Measurements from ENCODE around the gene GRIN3B.

GRIN3B gene

GRCh38 chr19:1046117-1046626 lies 46.0 kb downstream of the GRIN3B start:
- FAIRE-seq = no peak

DNA sequence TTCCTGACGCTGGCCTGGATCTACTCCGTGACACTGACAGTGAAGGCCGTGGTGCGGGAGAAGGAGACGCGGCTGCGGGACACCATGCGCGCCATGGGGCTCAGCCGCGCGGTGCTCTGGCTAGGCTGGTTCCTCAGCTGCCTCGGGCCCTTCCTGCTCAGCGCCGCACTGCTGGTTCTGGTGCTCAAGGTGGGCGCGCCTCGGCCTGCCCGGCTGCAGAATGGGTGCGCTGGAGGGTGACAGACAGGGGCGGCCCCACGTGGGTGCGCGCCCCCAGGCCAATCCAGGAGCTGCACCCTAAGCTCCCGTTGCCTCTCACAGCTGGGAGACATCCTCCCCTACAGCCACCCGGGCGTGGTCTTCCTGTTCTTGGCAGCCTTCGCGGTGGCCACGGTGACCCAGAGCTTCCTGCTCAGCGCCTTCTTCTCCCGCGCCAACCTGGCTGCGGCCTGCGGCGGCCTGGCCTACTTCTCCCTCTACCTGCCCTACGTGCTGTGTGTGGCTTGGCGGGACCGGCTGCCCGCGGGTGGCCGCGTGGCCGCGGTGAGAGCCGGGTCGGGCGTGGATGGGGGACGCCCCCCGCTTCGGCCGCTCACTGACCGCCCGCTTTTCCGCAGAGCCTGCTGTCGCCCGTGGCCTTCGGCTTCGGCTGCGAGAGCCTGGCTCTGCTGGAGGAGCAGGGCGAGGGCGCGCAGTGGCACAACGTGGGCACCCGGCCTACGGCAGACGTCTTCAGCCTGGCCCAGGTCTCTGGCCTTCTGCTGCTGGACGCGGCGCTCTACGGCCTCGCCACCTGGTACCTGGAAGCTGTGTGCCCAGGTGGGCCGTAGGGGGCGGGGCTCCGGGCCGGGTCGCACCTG lies 46.8 kb downstream of the GRIN3B start:
- no peak for FAIRE-seq

DNA sequence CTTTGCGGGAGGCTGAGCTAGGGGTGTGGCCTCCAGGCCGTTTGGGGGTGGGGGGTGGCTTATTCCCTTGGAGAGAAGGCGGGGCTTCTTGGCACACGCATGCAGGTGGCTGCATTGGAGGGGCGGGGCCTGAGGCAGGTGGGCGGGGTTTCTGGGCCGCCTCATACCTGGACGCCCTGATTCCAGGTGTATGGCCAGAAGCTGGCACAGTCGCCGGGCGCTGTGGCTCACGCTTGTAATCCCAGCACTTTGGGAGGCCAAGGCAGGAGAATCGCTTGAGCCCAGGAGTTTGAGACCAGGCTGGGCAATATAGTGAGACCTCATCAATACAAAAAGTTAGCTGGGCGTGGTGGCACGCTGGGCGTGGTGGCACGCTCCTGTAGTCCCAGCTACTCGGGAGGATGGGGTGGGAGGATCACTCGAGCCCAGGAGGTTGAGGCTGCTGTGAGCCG lies 47.5 kb downstream of the GRIN3B start:
- FAIRE-seq = no peak

GRCh38 chr19:1049106-1049505 lies 48.9 kb downstream of the GRIN3B start:
- FAIRE-seq = no peak

- no peak for FAIRE-seq
Measured at GRCh38 chr19:1049800-1050199, 49.6 kb downstream of the GRIN3B start.

- no peak for FAIRE-seq
Measured at GRCh38 chr19:1050989-1051788, 51.0 kb downstream of the GRIN3B start.

DNA sequence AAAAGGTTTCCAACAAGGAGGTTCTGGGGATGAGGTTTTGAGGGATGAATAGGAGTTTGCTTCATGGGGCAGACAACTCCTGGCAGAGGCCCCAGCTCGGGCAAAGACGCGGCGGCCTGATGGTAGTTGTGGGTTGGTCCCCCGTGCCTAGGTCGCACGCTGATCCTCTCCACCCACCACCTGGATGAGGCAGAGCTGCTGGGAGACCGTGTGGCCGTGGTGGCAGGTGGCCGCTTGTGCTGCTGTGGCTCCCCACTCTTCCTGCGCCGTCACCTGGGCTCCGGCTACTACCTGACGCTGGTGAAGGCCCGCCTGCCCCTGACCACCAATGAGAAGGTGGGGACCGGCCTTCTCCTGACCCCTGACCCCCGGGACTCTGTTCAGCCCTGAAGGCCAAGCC lies 51.6 kb downstream of the GRIN3B start:
- no peak for FAIRE-seq

DNA sequence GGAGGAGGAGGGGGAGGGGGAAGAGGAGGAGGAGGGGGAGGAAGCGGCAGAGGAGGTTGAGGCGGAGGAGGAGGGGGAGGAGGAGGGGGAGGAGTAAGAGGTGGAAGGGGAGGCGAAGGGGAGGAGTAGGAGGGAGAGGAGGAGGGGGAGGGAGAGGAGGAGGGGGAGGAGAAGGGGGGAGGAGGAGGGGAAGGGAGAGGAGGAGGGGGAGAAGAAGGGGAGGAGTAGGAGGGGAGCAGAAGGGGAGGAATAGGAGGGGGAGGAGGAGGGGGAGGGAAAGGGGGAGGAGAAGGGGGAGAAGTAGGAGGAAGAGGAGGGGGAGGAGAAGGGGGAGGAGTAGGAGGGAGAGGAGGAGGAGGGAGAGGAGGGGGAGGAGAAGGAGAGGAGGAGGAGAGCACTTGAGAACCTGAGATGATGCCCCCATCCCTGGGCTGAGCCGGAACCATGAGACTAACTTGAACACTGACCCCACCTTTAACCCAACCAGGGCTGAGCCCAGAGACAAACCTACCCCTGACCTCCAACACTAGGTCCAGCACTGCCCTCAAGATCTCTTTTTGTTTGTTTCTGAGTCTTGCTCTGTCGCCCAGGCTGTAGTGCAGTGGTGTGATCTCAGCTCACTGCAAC lies 52.2 kb downstream of the GRIN3B start:
- FAIRE-seq = no peak

GRCh38 chr19:1053176-1054101 lies 53.2 kb downstream of the GRIN3B start:
- no peak for FAIRE-seq

DNA sequence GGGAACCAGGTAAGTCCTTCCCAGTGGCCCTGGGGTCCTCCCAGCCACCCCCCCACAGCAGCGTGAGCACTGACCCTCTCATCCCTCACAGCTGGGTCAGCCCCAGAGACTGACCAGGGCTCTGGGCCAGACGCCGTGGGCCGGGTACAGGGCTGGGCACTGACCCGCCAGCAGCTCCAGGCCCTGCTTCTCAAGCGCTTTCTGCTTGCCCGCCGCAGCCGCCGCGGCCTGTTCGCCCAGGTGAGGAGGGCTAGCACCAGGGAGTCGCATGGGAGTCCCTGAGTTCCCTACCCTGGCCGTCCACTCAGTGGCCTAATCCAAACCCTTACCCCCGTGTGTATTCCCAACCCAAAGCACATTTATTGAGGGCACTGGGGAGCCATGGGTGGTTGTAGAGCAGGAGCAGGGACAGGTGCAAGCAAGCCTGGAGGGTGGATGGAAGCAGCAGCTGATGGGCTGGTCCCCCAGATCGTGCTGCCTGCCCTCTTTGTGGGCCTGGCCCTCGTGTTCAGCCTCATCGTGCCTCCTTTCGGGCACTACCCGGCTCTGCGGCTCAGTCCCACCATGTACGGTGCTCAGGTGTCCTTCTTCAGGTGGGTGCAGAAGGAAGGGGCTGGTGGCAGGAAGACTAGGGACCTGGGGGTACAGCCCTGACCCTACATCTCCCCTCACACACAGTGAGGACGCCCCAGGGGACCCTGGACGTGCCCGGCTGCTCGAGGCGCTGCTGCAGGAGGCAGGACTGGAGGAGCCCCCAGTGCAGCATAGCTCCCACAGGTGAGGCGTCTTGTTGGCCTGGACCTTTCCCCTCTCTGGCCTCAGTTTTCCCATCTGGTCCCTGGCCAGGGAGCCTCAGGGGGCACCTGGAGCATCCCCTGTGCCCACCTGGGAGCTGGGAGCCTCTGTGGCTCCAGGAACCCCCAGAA lies 54.1 kb downstream of the GRIN3B start:
- no peak for FAIRE-seq

DNA sequence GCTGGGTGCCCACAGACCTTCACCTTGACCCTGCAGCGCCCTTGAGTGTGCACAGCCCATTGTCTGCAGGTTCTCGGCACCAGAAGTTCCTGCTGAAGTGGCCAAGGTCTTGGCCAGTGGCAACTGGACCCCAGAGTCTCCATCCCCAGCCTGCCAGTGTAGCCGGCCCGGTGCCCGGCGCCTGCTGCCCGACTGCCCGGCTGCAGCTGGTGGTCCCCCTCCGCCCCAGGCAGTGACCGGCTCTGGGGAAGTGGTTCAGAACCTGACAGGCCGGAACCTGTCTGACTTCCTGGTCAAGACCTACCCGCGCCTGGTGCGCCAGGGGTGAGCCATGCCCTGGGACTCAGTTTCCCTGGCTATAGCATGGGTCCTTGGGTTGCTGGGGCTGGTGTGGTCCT lies 54.8 kb downstream of the GRIN3B start:
- no peak for FAIRE-seq

DNA sequence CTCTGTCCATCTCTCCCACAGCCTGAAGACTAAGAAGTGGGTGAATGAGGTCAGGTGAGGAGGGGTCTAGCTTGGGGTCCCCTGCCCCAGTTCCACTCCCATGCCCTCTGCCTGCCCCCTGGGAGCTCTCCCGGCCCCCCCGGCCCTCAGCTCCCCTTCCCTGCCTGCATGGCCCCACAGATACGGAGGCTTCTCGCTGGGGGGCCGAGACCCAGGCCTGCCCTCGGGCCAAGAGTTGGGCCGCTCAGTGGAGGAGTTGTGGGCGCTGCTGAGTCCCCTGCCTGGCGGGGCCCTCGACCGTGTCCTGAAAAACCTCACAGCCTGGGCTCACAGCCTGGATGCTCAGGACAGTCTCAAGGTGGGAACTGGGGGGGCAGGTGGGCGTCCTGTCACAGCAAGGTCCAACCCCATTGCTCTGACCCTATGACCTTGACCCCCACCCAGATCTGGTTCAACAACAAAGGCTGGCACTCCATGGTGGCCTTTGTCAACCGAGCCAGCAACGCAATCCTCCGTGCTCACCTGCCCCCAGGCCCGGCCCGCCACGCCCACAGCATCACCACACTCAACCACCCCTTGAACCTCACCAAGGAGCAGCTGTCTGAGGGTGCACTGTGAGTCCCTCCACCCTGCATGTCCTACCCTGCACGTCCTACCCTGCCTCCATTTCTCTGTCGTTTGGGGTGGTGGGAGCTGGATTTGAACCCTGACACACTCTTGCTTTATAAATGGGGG lies 55.8 kb downstream of the GRIN3B start:
- FAIRE-seq = no peak

- FAIRE-seq = no peak
Measured at GRCh38 chr19:1057176-1057855, 57.1 kb downstream of the GRIN3B start.

GRCh38 chr19:1058112-1058511 lies 57.9 kb downstream of the GRIN3B start:
- no peak for FAIRE-seq
